WTC11 (cell line): ENCODE results near the gene NRROS. TPM values are rescaled to one million over a fixed set of nuclear protein-coding genes. Genes with fewer than 3 reads are reported as not detected.

ENCODE experiments used
- ATAC-seq: fragments of 200-7000 bp; cut with Tn5 transposase; 2 replicates; pipeline ENCODE4 v1.10.0; 2021; ENCODE audit warnings: mild to moderate bottlenecking, moderate library complexity
- CTCF ChIA-PET: fragments of 300-600 bp; sonication (Branson Sonifier 250); formaldehyde crosslinking; loops from one replicate; lab custom pipeline; 2021; ENCODE audit warnings: antibody characterized with exemption; lab: Charles Lee
- POLR2A ChIA-PET: fragments of 350-600 bp; sonication (Branson Sonifier 250); formaldehyde crosslinking; loops from one replicate; lab custom pipeline; 2021; ENCODE audit warnings: antibody characterized with exemption; lab: Charles Lee
- DNase-seq: peaks from one replicate; pipeline ENCODE4 v3.0.0; 2021; ENCODE audit warnings: low spot score
- H3K27ac Mint-ChIP-seq: 2 replicates; pipeline ENCODE4 v1.8.0; 2021; ENCODE audit warnings: mixed read lengths
- H3K27me3 Mint-ChIP-seq: 2 replicates; pipeline ENCODE4 v1.8.0; 2021; ENCODE audit warnings: low read depth, mild to moderate bottlenecking, moderate library complexity, mixed read lengths
- H3K36me3 Mint-ChIP-seq: 2 replicates; pipeline ENCODE4 v1.8.0; 2021; ENCODE audit warnings: mixed read lengths
- H3K4me1 Mint-ChIP-seq: 2 replicates; pipeline ENCODE4 v1.8.0; 2022; ENCODE audit warnings: mixed read lengths
- H3K4me3 Mint-ChIP-seq: 2 replicates; pipeline ENCODE4 v1.8.0; 2021; ENCODE audit warnings: mild to moderate bottlenecking, moderate library complexity, mixed read lengths
- H3K9me3 Mint-ChIP-seq: 2 replicates; pipeline ENCODE4 v1.8.0; 2021; ENCODE audit warnings: mixed read lengths
- ATF3 ChIP-seq: sonication (generic); formaldehyde crosslinking; conservative IDR thresholded peaks from 2 replicates; pipeline ENCODE4 v1.8.1; 2022; ENCODE audit warnings: mild to moderate bottlenecking, missing genetic modification reagents
- ELF4 ChIP-seq: sonication (generic); formaldehyde crosslinking; IDR thresholded peaks from 2 replicates; pipeline ENCODE4 v1.8.1; 2022; ENCODE audit warnings: low read depth, mild to moderate bottlenecking, moderate library complexity, missing genetic modification reagents
- ERG ChIP-seq: fragments of 250-450 bp; sonication (Bioruptor Pico); IDR thresholded peaks from 2 replicates; pipeline ENCODE4 v1.8.0; 2021; ENCODE audit warnings: mild to moderate bottlenecking
- ETV6 ChIP-seq: sonication (generic); formaldehyde crosslinking; IDR thresholded peaks from 2 replicates; pipeline ENCODE4 v1.8.1; 2022; ENCODE audit warnings: mild to moderate bottlenecking, missing genetic modification reagents
- FOXJ3 ChIP-seq: sonication (generic); formaldehyde crosslinking; IDR thresholded peaks from 2 replicates; pipeline ENCODE4 v1.9.0; 2021; ENCODE audit warnings: missing genetic modification reagents, mild to moderate bottlenecking, borderline replicate concordance
- FOXP1 ChIP-seq: sonication (generic); formaldehyde crosslinking; IDR thresholded peaks from 2 replicates; pipeline ENCODE4 v1.8.0; 2022; ENCODE audit warnings: missing genetic modification reagents, mild to moderate bottlenecking, moderate library complexity, borderline replicate concordance
- GABPB1 ChIP-seq: sonication (generic); formaldehyde crosslinking; IDR thresholded peaks from 2 replicates; pipeline ENCODE4 v1.8.1; 2023; ENCODE audit warnings: mild to moderate bottlenecking, missing genetic modification reagents
- GTF2I ChIP-seq: fragments of 250-450 bp; sonication (Bioruptor Pico); conservative IDR thresholded peaks from 2 replicates; pipeline ENCODE4 v1.4.0; 2021; ENCODE audit warnings: mild to moderate bottlenecking
- IRF1 ChIP-seq: sonication (generic); formaldehyde crosslinking; IDR thresholded peaks from 2 replicates; pipeline ENCODE4 v1.8.0; 2023; ENCODE audit warnings: missing genetic modification reagents
- IRF2 ChIP-seq: sonication (generic); formaldehyde crosslinking; IDR thresholded peaks from 2 replicates; pipeline ENCODE4 v1.8.0; 2022; ENCODE audit warnings: low read depth, missing genetic modification reagents, borderline replicate concordance
- MLX ChIP-seq: sonication (generic); formaldehyde crosslinking; IDR thresholded peaks from 2 replicates; pipeline ENCODE4 v1.8.1; 2023; ENCODE audit warnings: mild to moderate bottlenecking, missing genetic modification reagents, moderate library complexity
- MXD4 ChIP-seq: fragments of 250-450 bp; sonication (Bioruptor Pico); IDR thresholded peaks from 2 replicates; pipeline ENCODE4 v1.8.0; 2021; ENCODE audit warnings: mild to moderate bottlenecking, moderate library complexity, borderline replicate concordance
- NFE2L1 ChIP-seq: sonication (generic); formaldehyde crosslinking; IDR thresholded peaks from 2 replicates; pipeline ENCODE4 v1.8.1; 2023; ENCODE audit warnings: missing genetic modification reagents
- TCF7 ChIP-seq: sonication (generic); formaldehyde crosslinking; IDR thresholded peaks from 2 replicates; pipeline ENCODE4 v1.8.0; 2022; ENCODE audit warnings: mild to moderate bottlenecking, low read depth, missing genetic modification reagents, moderate library complexity
- ZNF263 ChIP-seq: sonication (generic); formaldehyde crosslinking; IDR thresholded peaks from 2 replicates; pipeline ENCODE4 v1.8.1; 2022; ENCODE audit warnings: low read depth, mild to moderate bottlenecking, moderate library complexity, missing genetic modification reagents
- ZNF423 ChIP-seq: fragments of 250-450 bp; sonication (Bioruptor Pico); IDR thresholded peaks from 2 replicates; pipeline ENCODE4 v2.1.2; 2022; ENCODE audit warnings: mild to moderate bottlenecking, moderate library complexity
- ZNF671 ChIP-seq: fragments of 250-450 bp; sonication (Bioruptor Pico); IDR thresholded peaks from 2 replicates; pipeline ENCODE4 v1.8.0; 2021; ENCODE audit warnings: mild to moderate bottlenecking
- ZSCAN18 ChIP-seq: fragments of 250-450 bp; sonication (Bioruptor Pico); IDR thresholded peaks from 2 replicates; pipeline ENCODE4 v2.1.2; 2022; ENCODE audit warnings: mild to moderate bottlenecking, moderate library complexity
- total RNA-seq: library from RNA; stranded (reverse); gene quantifications from 3 replicates; pipeline ENCODE4 v1.2.3, GENCODE V29; 2021
- TF ChIP-seq, protein P1 (sequence below): sonication (generic); formaldehyde crosslinking; IDR thresholded peaks from 2 replicates; pipeline ENCODE4 v1.8.0; 2022; ENCODE audit warnings: mild to moderate bottlenecking, missing genetic modification reagents
- TF ChIP-seq, protein P2 (sequence below): sonication (generic); formaldehyde crosslinking; conservative IDR thresholded peaks from 2 replicates; pipeline ENCODE4 v1.8.1; 2023; ENCODE audit warnings: mild to moderate bottlenecking, low read depth, missing genetic modification reagents, moderate library complexity
- TF ChIP-seq, protein P3 (sequence below): fragments of 250-450 bp; sonication (Bioruptor Pico); IDR thresholded peaks from 2 replicates; pipeline ENCODE4 v1.9.0; 2021; ENCODE audit warnings: mild to moderate bottlenecking
- TF ChIP-seq, protein P4 (sequence below): fragments of 250-450 bp; sonication (Bioruptor Pico); conservative IDR thresholded peaks from 2 replicates; pipeline ENCODE4 v1.9.0; 2021; ENCODE audit warnings: mild to moderate bottlenecking

The NRROS gene
- total RNA-seq, 1 experiment from 2014 or later, result 3.1 TPM

- peaks cover 59% of the 10 kb centered on the region for H3K4me1 Mint-ChIP-seq
- no peaks in the 10 kb centered on the region for H3K9me3 Mint-ChIP-seq
- H3K36me3 Mint-ChIP-seq, result no peaks in the 10 kb centered on the region
- H3K27ac Mint-ChIP-seq, result peak overlapping the region; percentile 23; the same call in 1 of the 2 replicates
- H3K27me3 Mint-ChIP-seq, result peaks cover 12% of the 10 kb centered on the region; the same call in 1 of the 2 replicates
- POLR2A ChIA-PET, result no interaction called here
- TF ChIP-seq, protein P1, sequence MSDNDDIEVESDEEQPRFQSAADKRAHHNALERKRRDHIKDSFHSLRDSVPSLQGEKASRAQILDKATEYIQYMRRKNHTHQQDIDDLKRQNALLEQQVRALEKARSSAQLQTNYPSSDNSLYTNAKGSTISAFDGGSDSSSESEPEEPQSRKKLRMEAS (CRISPR knock-in tag), result no peak
- no peak for TF ChIP-seq ZNF423 (CRISPR knock-in tag)
- TF ChIP-seq ATF3 (CRISPR knock-in tag), result no peak
- TF ChIP-seq NFE2L1, result no peak
- TF ChIP-seq GTF2I (CRISPR knock-in tag), result no peak
- CTCF ChIA-PET, result no interaction called here
- DNase-seq (no peak), ATAC-seq (no peak)
- no peak overlapping the region for H3K4me3 Mint-ChIP-seq
These were observed 4.3 kb downstream of the NRROS start for GRCh38 chr3:196643761-196644160.

DNA sequence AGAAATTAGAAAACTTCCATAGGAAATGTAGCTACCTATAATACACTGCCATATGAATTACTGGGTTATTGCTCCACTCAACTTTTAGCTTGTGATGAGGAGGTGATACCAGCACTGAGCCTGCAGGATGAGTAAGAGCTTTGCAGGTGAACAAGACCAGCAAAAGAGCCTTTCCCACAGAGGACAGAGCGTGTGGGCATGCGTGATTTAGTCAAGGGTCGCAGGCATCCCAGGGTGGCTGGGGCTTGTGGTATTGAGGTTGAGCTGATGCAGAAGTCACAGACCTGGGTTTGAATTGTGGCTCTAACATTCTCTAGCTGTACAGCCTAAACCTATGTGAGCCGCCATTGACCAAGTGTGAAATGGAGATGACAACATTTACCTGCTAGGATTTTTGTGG is 5.6 kb downstream of the NRROS start:
- H3K27me3 Mint-ChIP-seq, result peaks cover 3% of the 10 kb centered on the region; the same call in 1 of the 2 replicates
- peaks cover 62% of the 10 kb centered on the region for H3K4me1 Mint-ChIP-seq
- TF ChIP-seq ERG (no peak), IRF1 (no peak), FOXJ3 (no peak), ELF4 (CRISPR knock-in tag) (no peak), ZNF671 (CRISPR knock-in tag) (no peak), GTF2I (CRISPR knock-in tag) (no peak), TCF7 (no peak), ZNF263 (no peak), ZSCAN18 (CRISPR knock-in tag) (no peak), MLX (CRISPR knock-in tag) (no peak), GABPB1 (CRISPR knock-in tag) (no peak), MXD4 (CRISPR knock-in tag) (no peak), IRF2 (CRISPR knock-in tag) (no peak), FOXP1 (CRISPR knock-in tag) (no peak), ETV6 (CRISPR knock-in tag) (no peak)
- TF ChIP-seq, protein P2, sequence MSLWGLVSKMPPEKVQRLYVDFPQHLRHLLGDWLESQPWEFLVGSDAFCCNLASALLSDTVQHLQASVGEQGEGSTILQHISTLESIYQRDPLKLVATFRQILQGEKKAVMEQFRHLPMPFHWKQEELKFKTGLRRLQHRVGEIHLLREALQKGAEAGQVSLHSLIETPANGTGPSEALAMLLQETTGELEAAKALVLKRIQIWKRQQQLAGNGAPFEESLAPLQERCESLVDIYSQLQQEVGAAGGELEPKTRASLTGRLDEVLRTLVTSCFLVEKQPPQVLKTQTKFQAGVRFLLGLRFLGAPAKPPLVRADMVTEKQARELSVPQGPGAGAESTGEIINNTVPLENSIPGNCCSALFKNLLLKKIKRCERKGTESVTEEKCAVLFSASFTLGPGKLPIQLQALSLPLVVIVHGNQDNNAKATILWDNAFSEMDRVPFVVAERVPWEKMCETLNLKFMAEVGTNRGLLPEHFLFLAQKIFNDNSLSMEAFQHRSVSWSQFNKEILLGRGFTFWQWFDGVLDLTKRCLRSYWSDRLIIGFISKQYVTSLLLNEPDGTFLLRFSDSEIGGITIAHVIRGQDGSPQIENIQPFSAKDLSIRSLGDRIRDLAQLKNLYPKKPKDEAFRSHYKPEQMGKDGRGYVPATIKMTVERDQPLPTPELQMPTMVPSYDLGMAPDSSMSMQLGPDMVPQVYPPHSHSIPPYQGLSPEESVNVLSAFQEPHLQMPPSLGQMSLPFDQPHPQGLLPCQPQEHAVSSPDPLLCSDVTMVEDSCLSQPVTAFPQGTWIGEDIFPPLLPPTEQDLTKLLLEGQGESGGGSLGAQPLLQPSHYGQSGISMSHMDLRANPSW, result no peak
- TF ChIP-seq, protein P1 (CRISPR knock-in tag), result no peak
- TF ChIP-seq, protein P3, sequence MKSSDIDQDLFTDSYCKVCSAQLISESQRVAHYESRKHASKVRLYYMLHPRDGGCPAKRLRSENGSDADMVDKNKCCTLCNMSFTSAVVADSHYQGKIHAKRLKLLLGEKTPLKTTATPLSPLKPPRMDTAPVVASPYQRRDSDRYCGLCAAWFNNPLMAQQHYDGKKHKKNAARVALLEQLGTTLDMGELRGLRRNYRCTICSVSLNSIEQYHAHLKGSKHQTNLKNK, result no peak
- TF ChIP-seq, protein P4, sequence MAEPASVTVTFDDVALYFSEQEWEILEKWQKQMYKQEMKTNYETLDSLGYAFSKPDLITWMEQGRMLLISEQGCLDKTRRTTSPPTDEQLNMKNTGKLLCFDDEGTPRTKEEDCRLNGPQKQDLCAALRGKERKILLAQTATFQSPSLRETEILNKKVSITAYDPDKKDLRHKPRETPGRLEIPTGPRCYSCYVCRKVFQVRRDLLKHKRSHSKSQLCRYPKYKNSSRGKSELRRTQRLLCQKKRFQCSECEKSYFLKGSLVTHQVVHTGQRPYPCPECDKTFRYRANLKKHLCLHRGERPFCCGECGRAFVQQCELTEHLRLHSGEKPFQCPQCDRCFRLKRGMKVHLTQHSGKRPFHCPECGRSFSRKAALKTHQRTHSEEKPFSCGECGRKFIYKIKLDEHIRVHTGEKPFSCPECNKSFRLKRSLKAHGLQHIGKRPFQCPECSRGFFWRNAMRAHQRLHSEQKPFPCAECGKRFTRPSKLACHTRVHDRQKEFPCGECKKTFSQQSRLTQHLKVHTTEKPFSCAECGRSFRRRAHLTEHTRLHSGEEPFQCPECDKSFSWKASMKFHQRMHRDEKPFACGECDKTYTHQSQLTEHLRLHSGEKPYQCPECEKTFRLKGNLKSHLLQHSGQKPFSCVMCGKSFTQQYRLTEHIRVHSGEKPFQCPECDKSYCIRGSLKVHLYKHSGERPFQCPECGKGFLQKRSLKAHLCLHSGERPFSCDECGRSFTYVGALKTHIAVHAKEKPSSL (CRISPR knock-in tag), result no peak
- ATAC-seq (no peak), DNase-seq (no peak)
- POLR2A ChIA-PET, result no interaction called here
- H3K9me3 Mint-ChIP-seq, result no peaks in the 10 kb centered on the region
- H3K27ac Mint-ChIP-seq, result no peak overlapping the region
- no peak overlapping the region for H3K4me3 Mint-ChIP-seq
- CTCF ChIA-PET, result interaction anchor here (1.1 kb wide), 1 partner anchor 35 kb away, joined by 3 read pairs; no protein-coding TSS in a partner anchor
- H3K36me3 Mint-ChIP-seq, result no peaks in the 10 kb centered on the region
